K562 (cell line): ENCODE measurements around the gene FASTK. TPM values are rescaled to one million over a fixed set of nuclear protein-coding genes. Genes with fewer than 3 reads are reported as not detected.

Experiments
- AFF1 ChIP-seq, 2 experiments: fragments of 450-650 bp; IDR thresholded peaks; 2 replicates each; pipeline ENCODE4 v1.6.1; 2018; ENCODE audit warnings: mild to moderate bottlenecking in 2 of 2, low read depth in 1 of 2; ENCODE audit not compliant: partially characterized antibody in 2 of 2
- ARNT ChIP-seq, 2 experiments: fragments of 450-650 bp; IDR thresholded peaks; 2 replicates each; pipeline ENCODE4 v1.6.1; 2016; ENCODE audit warnings: mild to moderate bottlenecking in 1 of 2
- C11orf30 ChIP-seq: fragments of 450-650 bp; IDR thresholded peaks from 2 replicates; pipeline ENCODE4 v1.6.1; 2016; ENCODE audit warnings: low read depth, mild to moderate bottlenecking
- CHCHD3 ChIP-seq: fragments of 250-450 bp; sonication (Bioruptor Pico); IDR thresholded peaks from 2 replicates; pipeline ENCODE4 v2.1.2; 2022; ENCODE audit warnings: mild to moderate bottlenecking
- DPF2 ChIP-seq: fragments of 450-650 bp; IDR thresholded peaks from 2 replicates; pipeline ENCODE4 v1.6.1; 2016
- FOXP4 ChIP-seq: sonication (generic); formaldehyde crosslinking; IDR thresholded peaks from 2 replicates; pipeline ENCODE4 v1.8.0; 2022; ENCODE audit warnings: mild to moderate bottlenecking, missing genetic modification reagents, borderline replicate concordance
- GTF2B ChIP-seq: IDR thresholded peaks from 2 replicates; pipeline ENCODE4 v1.6.1; 2011; ENCODE audit not compliant: insufficient read length; ENCODE audit errors: extremely low read depth
- HIVEP1 ChIP-seq: fragments of 250-450 bp; sonication (Bioruptor Pico); IDR thresholded peaks from 2 replicates; pipeline ENCODE4 v1.4.0; 2020; ENCODE audit warnings: mild to moderate bottlenecking
- ID3 ChIP-seq, 2 experiments: fragments of 250-450 bp in 1 of 2; fragments of 450-650 bp in 1 of 2; sonication (Bioruptor Pico) in 1 of 2; IDR thresholded peaks; 2 replicates each; pipeline versions ENCODE4 v1.6.1 to v1.8.0; 2016 to 2021; ENCODE audit warnings: mild to moderate bottlenecking in 2 of 2, moderate library complexity in 2 of 2, missing compliant biosample characterization in 1 of 2, missing genetic modification characterization in 1 of 2
- MCM3 ChIP-seq: fragments of 450-650 bp; IDR thresholded peaks from 2 replicates; pipeline ENCODE4 v1.6.1; 2016
- RBM17 ChIP-seq: fragments of 200-400 bp; formaldehyde crosslinking; IDR thresholded peaks from 2 replicates; pipeline ENCODE4 v1.6.1; 2017; ENCODE audit warnings: low read depth, mild to moderate bottlenecking, low read length, borderline replicate concordance
- STAG1 ChIP-seq: sonication (generic); formaldehyde crosslinking; IDR thresholded peaks from 2 replicates; pipeline ENCODE4 v1.5.0; 2020; ENCODE audit warnings: missing genetic modification reagents, borderline replicate concordance
- ZBTB2 ChIP-seq: fragments of 450-650 bp; IDR thresholded peaks from 2 replicates; pipeline ENCODE4 v1.6.1; 2016; ENCODE audit warnings: antibody characterized with exemption
- ZFP1 ChIP-seq: fragments of 450-650 bp; formaldehyde crosslinking; IDR thresholded peaks from 2 replicates; pipeline ENCODE4 v1.4.0; 2020; ENCODE audit warnings: mild to moderate bottlenecking, mixed read lengths
- ZNF584 ChIP-seq: fragments of 200-800 bp; sonication (Bioruptor generic); IDR thresholded peaks from 2 replicates; pipeline ENCODE4 v1.6.1; 2016; ENCODE audit warnings: low read depth, mild to moderate bottlenecking, missing genetic modification characterization, missing compliant biosample characterization
- polyA plus RNA-seq, 8 experiments: library from polyadenylated mRNA; depleted of rRNA in 4 of 8; stranded (reverse) in 5 of 8; unstranded in 3 of 8; fragments of >200 nt; fragmentation: Nextera tagmentation in 2 of 8; fragmentation: Illumina TruSeq in 1 of 8; extraction: Ambion mirVana in 2 of 8; extraction: Trizol in 1 of 8; gene quantifications; 2 replicates each; pipeline versions ENCODE4 v1.2.1 to v1.2.3, GENCODE V29; 2011 to 2014; ENCODE audit warnings: inconsistent platforms in 1 of 8, missing spikeins in 1 of 8
- total RNA-seq, 7 experiments: library from RNA; depleted of rRNA in 6 of 7; stranded (reverse); fragments of >200 nt in 6 of 7; fragmentation: Illumina TruSeq in 2 of 7; extraction: Trizol in 2 of 7; gene quantifications; 2 replicates each; pipeline versions ENCODE4 v1.2.1 to v1.2.3, GENCODE V29; 2011 to 2021; ENCODE audit warnings: low replicate concordance in 1 of 7

Gene FASTK
- total and polyA plus RNA-seq, 9 of the 15 experiments (the other 6 are each of a cell fraction or from before 2014, with no cell fraction given): 0.51 to 150 (median 48.2) TPM

DNA sequence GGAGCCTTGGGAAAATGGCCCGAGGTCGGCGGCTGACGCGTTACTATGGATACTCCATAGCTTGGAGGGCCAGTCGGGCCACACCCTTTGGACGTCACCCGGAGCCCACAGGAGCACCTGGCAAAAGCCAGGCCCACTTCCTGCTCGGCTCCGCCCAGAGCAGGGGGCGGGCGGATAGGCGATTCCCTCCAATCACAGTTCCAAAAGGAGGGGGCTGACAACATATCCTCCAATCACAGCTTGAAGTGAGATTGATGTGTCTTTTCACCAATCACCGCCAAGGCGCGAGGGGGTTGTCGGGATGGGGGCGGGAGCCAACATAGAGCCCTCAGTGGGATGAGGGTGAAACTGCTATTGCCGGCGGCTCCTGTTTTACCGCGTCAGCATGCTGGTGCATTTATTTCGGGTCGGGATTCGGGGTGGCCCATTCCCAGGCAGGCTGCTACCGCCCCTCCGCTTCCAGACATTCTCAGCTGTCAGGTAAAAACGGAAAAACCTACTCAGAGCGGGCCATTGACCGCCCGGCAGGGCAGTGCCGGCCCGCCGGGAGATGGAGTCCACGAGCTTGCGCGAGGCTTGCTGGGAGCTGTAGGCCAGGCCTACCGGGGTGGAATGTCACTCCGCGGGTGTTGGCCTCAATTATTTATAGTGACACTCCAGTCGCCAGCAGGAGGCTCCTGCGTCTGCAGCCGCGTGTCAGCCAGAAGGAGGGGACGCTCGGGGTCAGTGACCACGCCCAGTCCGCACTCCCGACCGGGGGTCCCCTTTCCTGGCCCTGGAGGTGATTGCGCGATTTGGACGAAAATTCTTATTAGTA, 52.3 kb downstream of the FASTK start, which contains the start of gene ABCB8 (continued):
- TF ChIP-seq GTF2B (no peak), DPF2 (peak; percentile 80), AFF1 (IDR thresholded peaks at IDR 0.05; ENCODE audit: low read depth in 1 of 2, partially characterized antibody in 2 of 2) (peak; percentile 88 to 99), STAG1 (CRISPR knock-in tag) (no peak), ARNT (IDR thresholded peaks at IDR 0.05) (peak in 1 of 2 experiments; percentile 93; a peak in 2 of 4 replicates), C11orf30 (peak; percentile 100), ZBTB2 (no peak), HIVEP1 (CRISPR knock-in tag) (no peak), MCM3 (no peak), ZNF584 (CRISPR knock-in tag) (peak; percentile 87), RBM17 (no peak), FOXP4 (CRISPR knock-in tag) (0 out of 2 replicates have a peak, but pooled peaks have one; percentile 78), ID3 (CRISPR knock-in tag; IDR thresholded peaks at IDR 0.05) (no peak), ID3 (tag; IDR thresholded peaks at IDR 0.05) (0 out of 2 replicates have a peak, but pooled peaks have one; percentile 57), ZFP1 (CRISPR knock-in tag) (0 out of 2 replicates have a peak, but pooled peaks have one; percentile 47), CHCHD3 (CRISPR knock-in tag) (no peak)
